Stimulated activated CD4-positive, alpha-beta T cell treated with anti-CD3 and anti-CD28 coated beads, Interleukin-12 subunit alpha, Interleukin-12 subunit beta, amount 100 ng/mL, for 48 hours (primary cell): Measurements from ENCODE around the gene ADNP2.

Experiments
- DNase-seq, 3 donors: peaks; one replicate each; pipeline ENCODE4 v3.0.0-alpha.2; 2020; ENCODE audit warnings: low read depth in 2 of 3, low spot score in 1 of 3

The ADNP2 gene

GRCh38 chr18:80108739-80109675, at the start of gene ADNP2:
ADNP2 (plus strand) TSS chr18:80109262; CDS start chr18:80117543, 8,281 bp downstream.
- DNase-seq: peak; percentile 74 to 91 (median 89)

- DNase-seq: no peak
These were observed 49.1 kb upstream of the ADNP2 start for GRCh38 chr18:80059945-80060344.

GRCh38 chr18:80065705-80066104, 43.4 kb upstream of the ADNP2 start:
- DNase-seq: no peak

- no peak for DNase-seq
These were observed 41.7 kb upstream of the ADNP2 start for GRCh38 chr18:80067321-80067720.

- no peak for DNase-seq
These were observed 41.2 kb upstream of the ADNP2 start for GRCh38 chr18:80067897-80068296.

- DNase-seq: no peak
These were observed 40.3 kb upstream of the ADNP2 start for GRCh38 chr18:80068571-80069272.

GRCh38 chr18:80070825-80071224, 38.2 kb upstream of the ADNP2 start:
- DNase-seq: no peak

GRCh38 chr18:80074183-80074582, 34.9 kb upstream of the ADNP2 start:
- no peak for DNase-seq

GRCh38 chr18:80074697-80075096, 34.4 kb upstream of the ADNP2 start:
- no peak for DNase-seq

GRCh38 chr18:80075940-80076339, 33.1 kb upstream of the ADNP2 start:
- no peak for DNase-seq

GRCh38 chr18:80076379-80076778, 32.7 kb upstream of the ADNP2 start:
- no peak for DNase-seq

- DNase-seq: no peak
These were observed 31.2 kb upstream of the ADNP2 start for GRCh38 chr18:80077873-80078272.

- DNase-seq: no peak
These were observed 22.8 kb upstream of the ADNP2 start for GRCh38 chr18:80086281-80086680.

GRCh38 chr18:80088036-80088435, 21.0 kb upstream of the ADNP2 start:
- no peak for DNase-seq

GRCh38 chr18:80088823-80089222, 20.2 kb upstream of the ADNP2 start:
- no peak for DNase-seq

GRCh38 chr18:80095414-80095813, 13.6 kb upstream of the ADNP2 start:
- DNase-seq: no peak

GRCh38 chr18:80096032-80096565, 13.0 kb upstream of the ADNP2 start:
- no peak for DNase-seq

- DNase-seq: no peak
These were observed 11.9 kb upstream of the ADNP2 start for GRCh38 chr18:80097201-80097600.

GRCh38 chr18:80103231-80103630, 5.8 kb upstream of the ADNP2 start:
- no peak for DNase-seq

GRCh38 chr18:80104364-80104779, 4.7 kb upstream of the ADNP2 start:
- DNase-seq: no peak

GRCh38 chr18:80105369-80106167, 3.5 kb upstream of the ADNP2 start:
- DNase-seq: no peak
